ENCODE results near the gene KIFC3. TPM values are rescaled to one million over a fixed set of nuclear protein-coding genes. Genes with fewer than 3 reads are reported as not detected.
"Not testable (repeated sequence)": the region's sequence is repeated elsewhere in the genome, so short reads cannot be mapped to it uniquely, and the experiment has no call there.

KIFC3 gene
- total RNA-seq, 1 experiment from 2014 or later: 40.9 TPM

DNA sequence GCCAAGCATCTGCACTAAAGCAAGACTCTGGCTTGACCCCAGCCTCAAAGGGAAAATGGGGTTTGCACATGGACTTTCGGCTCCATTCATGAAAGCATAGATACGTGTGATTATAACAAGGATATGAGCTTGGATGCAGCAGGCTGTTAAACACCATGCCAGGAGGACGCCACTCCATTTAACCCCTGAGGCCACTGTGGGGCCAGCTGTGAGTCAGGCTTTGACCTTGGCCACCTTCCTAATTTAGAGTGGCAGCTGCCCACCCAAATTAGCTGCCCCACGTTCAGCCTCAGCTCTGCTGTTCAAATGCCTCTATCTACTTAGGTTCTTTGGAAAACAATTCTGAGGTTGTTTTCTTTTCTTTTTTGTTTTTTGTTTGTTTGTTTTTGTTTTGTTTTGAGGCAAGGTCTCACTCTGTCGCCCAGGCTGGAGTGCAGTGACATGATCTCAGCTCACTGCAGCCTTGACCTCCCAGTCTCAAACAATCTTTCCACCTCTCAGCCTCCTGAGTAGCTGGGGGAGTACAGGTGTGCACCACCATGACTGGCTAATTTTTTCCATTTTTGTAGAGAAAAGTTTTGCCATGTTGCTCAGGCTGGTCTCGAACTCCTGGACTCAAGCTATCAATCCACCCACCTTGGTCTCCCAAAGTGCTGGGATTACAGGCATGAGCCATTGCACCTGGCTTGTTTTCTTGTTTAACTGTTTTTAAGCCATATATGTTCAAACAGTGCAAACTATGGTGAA, 23.2 kb upstream of the KIFC3 start:
- no peak for DNase-seq (ENCODE audit: low read depth)

DNA sequence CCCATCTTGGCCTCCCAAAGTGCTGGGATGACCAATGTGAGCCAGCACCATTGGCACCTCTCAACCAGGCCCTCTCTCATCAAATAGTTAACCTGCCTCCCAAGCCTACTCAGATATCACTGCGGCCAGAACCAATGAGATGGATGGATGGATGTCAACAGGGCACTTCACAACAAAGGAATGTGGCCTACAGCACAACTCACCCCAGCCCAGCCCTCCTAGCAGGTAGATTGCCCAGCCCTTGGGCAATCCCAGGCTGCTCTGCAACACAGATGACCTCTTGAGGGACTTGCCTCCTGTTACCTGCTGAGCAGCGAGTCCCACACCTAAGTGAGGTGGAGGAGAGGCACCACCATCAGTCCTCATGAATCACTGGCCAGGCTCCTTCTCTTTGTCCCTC, 22.6 kb upstream of the KIFC3 start:
- no peak for DNase-seq (ENCODE audit: low read depth)

DNA sequence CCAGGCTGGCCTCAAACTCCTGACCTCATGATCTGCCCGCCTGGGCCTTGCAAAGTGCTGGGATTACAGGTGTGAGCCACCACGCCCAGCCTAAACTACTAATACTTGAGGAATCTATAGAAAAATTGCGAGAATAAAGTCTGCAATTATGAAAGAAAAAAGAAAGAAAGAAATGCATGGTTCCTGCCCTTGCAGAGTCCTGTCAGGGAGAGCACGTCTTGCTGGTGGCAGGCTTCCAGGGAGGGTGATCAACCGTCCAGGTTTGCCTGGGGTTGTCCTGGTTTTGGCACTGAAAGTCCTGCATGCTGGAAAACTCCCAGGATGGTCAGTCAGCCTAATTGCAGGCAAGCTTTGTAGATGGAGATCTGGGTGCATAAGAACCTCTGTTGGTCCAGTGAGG, 21.5 kb upstream of the KIFC3 start:
- DNase-seq (ENCODE audit: low read depth): no peak

DNA sequence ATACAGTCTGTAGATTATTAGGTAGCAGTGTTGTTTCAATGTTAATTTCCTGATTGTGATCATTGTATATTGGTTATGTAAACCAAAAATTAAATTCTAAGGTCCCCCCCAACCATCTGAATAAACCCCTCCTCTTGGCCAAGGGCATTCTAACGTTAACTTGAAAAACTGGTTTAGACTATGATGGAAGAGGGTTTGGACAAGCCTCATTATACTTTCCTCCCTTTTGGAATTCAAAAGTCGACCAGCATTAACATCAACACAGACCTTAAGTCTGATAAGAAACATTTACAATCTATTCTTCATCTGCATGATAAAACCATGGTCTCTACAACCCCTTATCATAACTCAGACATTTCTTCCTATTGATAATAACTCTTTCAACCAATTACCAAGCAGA, 20.6 kb upstream of the KIFC3 start:
- no peak for DNase-seq (ENCODE audit: low read depth)

DNA sequence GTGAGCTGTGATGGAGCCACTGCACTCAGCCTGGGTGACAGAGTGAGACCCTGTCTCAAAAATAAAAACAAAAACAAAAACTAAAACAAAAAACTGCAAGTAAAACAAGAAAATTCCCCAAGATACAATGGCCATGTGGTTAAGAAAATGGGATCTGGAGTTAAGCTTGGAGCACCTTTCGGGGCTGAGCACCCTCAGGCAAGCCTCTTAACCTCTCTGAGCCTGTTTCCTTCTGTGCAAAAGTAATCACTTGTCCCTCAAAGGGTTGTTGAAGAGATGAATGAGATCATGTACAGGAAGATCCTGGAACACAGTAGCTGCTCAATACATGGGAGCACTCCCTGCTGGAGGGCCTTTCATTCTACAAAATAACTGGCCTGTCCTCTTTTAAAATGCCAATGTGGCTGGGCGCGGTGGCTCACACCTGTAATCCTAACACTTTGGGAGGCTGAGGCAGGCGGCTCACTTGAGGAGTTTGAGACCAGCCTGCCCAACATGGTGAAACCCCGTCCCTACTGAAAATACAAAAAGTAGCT, 19.8 kb upstream of the KIFC3 start:
- DNase-seq (ENCODE audit: low read depth): no peak

DNA sequence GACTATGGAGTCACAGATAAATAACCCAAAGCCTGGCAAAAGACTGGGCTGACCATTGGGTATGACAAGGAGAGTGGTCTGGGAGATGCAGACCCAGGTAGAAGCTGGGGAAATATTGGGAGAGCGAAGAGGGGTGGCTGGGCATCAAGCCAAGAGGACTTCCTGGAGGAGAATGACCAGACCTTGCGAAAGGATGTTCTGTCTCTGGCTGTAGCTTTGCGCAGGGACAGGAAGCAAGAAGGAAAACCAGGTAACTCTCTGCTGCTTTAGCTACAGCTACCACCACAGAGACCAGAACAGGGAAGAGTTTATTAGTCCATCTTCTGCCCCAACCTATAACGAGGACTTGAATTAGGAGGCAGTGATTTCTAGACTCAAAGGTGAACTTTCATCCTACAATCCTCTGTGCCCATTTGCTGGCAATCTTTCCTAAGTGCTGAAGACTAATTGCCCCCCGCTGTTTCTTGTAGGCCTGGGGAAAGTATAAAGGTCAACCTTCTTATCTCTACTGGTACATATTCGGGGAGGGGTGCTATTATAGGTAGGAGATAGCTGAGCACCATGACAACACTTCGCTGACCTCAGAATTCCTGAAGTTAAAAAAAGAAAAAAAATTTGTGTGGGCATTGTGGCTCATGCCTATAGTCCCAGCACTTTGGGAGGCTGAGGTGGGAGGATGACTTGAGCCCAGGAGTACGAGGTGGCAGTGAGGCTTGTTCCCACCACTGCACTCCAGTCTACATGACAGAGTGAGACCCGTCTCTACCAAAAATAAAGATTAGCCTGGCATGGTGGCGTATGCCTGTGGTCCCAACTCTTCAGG, 19.1 kb upstream of the KIFC3 start:
- no peak for DNase-seq (ENCODE audit: low read depth)

DNA sequence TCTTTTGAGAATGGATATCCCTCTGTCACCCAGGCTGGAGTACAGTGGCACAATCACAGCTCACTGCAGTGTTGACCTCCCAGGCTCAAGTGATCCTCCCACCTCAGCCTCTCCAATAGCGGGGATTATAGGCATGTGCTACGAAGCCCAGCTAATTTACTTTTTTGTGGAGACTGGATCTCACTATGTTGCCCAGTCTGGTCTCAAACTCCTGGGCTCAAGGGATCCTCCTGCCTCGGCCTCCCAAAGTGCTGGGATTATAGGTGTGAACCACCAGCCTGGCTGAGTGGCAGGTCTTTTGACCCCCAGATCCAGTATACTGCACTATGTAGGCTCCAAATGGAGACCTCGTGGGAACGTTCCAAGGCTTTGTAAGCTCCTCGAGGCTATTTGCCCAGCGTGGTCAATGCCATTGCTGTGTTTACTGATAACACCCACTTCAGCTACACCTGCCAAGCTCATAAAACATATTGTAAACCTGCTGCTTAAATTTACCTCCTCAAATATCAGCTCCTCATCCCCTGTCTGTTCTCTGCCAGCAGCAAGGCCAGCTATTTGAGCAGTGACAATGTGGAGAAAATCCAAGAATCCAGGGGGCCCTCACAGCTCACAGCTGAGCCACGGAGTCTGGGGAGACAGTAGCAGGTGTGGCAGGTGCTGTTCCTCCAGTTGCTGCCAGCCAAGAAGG, 16.2 kb upstream of the KIFC3 start:
- no peak for DNase-seq (ENCODE audit: low read depth)

DNA sequence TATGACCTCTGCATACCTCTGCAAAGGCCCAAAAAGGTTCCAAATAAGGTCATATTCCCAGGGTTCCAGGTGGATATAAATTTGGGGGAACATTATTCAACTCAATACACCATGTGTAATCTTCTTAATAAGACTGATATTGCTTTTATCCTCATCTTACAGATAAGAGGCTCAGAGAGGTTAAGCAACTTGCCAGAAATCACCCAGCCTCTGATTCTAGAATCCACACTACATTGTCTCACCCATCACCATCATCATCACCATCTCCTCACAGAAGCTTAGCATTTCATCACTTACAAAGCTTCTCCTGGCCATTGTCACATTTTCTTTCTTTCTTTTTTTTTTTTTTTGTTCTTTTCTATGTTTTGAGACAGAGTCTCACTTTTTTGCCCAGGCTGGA, 15.4 kb upstream of the KIFC3 start:
- DNase-seq (ENCODE audit: low read depth): no peak

DNA sequence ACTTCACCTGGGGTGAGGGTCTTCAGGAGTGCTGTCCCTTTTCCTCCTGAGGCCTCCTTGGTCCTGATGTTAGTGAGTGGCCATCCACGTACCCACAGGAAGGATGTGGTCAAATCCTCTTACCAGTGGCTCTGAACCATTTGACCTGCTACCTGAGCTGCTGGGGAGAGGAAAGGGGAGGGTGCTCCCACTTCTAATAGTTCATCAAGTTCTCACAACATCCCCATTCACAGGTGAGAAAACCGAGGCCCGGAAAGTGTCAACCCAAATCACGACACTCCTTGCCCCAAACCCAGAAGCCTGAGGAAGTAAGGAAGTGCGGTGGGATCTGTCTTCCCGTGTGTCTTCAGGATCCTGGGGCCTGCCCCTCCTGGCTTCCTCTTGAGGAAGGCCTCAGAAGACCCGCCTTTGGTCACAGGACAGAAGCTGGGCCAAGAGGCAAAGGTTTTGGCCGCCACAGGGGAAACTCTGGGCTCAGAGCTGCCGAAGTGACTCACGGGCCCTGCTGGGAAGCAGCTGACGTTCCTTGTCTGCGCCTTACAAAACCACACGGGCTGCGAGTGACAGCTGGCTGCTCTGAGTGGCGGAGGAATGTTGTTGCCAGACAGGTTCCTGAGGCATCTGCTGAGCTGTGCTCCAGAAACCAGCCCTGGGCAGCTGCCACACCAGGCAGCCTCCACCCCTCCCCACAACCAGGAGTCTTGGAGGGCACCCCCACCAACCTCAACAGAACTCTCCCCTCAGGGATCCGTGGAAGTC, 13.9 kb upstream of the KIFC3 start:
- DNase-seq (ENCODE audit: low read depth): peak; percentile 88

DNA sequence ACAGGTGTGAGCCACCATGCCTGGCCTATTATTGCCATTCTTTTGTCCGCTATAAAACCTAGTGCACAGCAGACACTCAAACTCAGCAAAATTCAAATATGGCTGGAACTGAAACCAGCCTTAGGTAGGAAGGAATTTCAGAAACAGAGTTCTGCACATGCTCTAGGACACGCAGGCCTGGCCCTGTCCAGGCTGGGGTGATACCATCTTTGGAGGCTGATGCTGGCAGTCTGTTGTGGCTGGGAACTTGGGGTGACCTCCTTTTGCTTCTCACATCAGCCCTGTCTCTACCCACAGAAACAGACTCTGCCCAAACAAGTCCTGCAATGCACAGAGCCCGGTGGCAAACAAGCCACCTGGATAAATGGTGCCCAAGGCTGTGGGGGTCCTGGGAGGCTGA, 12.6 kb upstream of the KIFC3 start:
- no peak for DNase-seq (ENCODE audit: low read depth)

DNA sequence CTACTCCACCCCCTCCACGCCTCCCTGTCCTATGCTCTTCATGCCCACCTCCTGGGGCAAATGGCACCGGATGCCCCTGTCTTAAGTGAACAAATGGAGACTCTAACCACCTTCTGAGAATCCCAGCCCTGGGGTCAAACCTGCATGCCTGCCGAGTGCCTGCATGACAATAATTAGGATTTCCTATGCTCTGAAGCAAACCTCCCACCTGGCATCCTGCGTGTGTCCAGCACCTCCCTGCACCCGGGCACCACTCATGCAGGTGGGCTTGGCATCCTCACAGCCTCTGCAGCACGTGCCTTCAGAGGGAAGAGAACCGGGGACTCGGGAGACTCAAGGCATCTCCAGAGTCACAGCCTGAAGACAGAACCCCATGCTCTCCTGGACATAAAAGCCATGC, 11.2 kb upstream of the KIFC3 start:
- DNase-seq (ENCODE audit: low read depth): no peak

DNA sequence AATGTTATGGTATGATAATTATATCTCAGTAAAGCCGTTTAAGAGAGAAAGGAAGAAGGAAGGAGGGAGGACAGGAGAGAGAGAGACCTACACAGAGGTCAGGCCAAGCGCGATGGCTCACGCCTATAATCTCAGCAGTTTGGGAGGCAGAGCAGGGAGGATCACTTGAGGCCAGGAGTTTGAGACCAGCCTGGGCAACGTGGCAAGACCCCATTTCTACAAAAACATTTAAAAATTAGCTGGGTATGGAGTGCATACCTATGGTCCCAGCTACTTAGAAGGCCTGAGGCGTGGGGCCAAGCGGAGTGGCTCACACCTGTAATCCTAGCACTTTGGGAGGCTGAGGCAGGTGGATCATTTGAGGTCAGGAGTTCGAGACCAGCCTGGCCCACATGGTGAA, 9.0 kb upstream of the KIFC3 start:
- not testable (repeated sequence) for DNase-seq (ENCODE audit: low read depth)

DNA sequence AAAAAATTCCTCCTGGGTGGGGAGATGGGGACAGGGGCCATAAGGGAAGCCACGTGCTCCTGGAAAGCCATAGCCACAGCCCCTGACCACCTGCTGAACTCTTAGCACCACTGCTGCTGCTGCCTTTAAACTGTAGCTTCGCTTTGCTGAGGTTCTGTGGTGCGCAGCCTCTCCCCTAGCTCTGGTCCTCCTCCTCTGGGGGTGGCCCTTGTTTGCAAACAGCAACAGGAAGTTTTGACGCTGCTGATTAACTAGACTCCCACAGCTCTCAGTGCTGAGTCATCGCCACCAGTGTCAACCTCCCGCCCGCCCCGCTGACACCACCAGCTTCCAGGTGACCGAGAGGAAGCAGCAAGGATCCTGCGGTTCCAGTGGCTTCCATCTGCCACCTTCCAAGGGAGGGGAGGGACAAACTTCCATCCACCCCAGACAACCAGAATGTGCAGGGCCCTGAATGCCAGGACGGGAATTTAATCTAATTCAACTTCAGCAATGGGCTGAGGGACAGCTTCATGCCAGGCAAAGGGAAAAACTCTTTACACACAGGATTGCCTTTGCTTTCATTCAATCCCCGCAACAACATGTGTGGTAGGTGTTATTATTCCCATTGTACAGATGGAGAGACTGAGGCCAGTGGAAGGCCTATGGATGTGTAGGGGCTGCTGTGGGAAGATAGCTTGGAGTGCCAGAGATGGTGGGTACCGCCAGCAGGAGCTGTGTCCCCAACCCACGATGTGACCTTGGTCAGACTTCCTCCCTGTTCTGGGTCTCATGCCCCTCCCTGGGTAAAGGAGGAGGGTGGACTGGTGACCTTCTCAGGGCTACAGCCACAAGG, 8.1 kb upstream of the KIFC3 start:
- DNase-seq (ENCODE audit: low read depth): peak; percentile 89

DNA sequence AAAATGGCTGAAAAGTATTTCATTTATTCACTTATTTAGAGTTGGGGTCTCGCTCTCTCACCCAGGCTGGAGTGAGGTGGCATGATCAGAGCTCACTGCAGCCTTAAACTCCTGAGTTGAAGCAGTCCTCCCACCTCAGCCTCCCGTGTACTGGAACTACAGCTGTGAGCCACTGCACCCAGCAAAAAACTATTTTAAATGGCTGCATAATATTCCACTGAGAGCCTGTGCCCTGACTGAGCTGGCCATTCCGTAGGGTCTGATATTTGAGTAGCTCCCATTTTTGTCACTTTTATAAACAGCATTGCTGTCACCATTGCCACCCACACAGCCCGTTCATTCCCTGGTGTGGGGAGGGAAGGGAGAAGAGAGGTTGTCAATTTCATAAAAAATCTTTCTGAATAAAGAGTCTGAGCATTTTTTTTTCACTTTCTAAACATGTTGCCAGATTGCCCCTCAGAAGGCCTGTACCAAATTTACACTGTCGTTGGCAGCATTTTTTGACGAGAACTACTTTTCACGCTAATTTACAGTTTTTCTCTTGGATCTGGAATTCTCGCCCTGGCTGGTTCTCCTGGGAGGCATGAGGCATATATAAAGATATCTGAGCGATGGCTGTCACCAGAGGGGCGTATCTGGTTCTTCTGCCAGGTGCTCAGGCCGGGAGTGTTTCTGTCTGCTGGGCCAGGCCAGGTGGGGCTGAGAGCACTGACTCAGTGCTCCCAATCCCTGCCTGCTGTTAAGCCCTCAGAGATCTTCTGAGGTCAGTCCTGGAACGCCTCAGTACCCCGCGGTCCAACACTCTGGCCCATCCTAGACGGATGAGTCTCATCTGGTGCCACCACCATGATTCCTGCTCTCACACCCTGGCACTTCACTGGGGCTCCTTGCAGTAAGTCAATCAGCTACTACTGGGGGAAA, 7.2 kb upstream of the KIFC3 start:
- no peak for DNase-seq (ENCODE audit: low read depth)

DNA sequence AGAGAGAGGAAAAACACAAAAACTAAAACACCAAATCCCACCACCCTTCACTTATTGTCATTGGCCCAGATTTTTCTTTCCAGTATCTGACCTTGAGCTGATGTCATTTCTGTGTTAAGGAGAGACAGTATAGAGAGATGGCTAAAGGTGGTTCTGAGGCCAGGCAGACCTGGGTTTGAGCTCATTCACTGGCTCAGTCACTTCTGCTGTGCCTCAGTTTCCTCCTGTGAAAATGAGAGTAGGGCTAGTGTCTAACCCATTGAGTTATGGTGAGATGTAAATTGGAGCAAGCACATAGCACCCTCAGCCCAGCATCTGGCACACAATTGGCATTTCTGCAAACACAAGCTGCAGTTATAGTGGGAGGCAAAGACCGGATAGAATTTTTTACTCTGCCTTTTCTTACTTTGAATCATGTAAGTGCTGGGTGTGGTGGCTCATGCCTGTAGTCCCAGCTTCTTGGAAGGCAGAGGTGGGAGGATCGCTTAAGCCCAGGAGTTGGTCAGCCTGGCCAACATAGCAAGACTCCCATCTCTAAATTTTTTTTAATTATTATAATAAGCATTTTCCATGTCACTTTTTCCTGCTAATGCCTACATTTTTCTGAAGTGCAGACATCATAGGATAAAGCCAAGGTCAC, 6.4 kb upstream of the KIFC3 start:
- no peak for DNase-seq (ENCODE audit: low read depth)

DNA sequence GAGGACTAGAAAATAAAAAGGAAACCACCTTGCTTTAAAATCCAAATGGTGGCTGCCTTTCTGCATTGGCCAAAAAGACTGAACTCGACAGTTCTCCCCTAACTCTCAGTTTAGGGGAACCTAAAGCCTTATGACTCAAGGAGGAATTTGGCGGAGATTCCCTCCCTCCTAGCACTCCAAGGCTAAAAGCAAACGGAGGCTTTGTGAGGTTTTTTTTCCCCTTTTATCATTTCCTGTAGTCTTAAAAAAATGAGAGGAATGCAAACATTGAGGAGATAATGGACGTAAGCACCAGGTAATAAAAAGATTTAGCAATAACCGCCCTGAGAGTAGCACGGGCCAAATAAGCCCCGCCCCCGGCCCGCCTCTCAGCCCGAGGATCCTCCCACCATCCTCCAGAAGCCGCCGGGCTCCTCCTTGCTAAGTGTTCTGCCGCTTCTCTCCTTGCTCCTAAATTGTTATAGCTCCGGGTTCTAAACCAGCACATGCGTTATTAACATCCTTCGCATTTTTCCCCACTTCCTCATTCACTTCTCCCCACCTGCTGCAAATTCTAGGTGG, 5.8 kb upstream of the KIFC3 start:
- peak; percentile 88 for DNase-seq (ENCODE audit: low read depth)

DNA sequence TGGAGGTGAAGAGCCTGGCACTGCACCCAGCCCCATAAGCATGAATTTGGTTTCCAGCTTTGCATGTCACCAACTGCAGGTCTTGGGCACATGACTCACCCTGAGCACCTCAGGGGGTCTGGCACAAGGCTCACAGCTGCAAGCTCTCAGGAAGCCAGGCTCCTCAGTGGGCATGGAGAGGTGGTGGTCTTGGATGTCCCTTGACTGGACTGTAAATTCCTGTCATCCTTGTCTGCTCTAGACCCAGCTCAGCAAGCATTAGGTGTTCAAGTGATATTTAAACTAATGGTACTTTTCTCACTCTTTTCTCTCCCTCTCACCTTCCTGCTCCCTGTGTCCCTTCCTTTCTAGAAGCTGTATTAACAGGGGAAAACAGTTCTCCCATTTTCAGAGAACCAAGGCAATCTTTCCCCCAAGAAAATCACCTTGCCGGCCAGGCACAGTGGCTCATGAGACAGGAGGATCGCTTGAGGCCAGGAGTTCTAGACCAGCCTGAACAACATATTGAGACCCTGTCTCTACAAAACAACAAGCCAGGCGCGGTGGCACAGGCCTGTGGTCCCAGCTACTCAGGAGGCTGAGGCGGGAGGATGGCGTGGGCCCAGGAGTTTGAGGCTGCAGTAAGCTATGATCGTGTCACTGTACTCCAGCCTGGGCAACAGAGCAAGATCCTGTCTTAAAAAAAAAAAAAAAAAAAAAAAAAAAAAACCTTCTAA, 5.1 kb upstream of the KIFC3 start:
- peak; percentile 87 for DNase-seq (ENCODE audit: low read depth)

DNA sequence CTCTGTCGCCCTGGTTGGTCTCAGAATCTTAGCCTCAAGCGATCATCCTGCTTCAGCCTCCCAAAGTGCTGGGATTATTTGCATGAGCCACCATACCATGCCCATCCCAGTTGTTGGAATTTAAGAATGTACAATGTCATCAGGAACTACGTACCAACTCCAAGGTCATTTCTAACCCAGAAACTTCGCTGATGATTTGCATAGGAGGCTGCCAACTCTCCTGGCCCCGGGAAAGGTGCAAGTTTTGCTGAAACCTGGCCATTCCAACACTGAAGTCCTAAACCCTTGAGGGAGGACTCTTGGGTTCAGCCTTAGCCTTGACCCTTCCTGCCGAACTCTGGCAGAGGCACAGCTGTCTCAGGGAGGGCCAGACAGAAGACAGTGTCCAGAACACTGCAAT, 2.9 kb upstream of the KIFC3 start:
- no peak for DNase-seq (ENCODE audit: low read depth)
